ENCODE results near the gene SUSD4.

Gene SUSD4

DNA sequence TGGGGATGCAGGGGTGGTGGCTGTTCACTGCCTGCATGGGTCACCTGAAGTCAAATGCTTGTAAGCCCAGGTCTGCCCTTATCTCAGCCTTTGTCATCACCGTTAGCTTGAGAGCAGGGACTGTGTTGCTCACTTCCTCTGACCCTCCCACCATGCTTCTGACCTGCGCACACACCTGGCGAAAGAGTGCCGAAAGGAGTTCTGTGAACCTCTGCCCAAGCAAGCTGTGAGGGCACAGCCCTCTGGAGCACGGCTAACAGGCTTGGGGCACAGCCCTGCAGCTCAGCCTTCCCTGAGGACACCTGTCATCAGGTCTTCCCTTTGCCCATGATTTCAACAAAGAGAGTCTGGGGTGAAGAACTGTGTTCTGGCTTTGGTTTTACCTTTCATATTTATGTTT lies 93.8 kb downstream of the SUSD4 start:
- Histone ChIP-seq H3K9ac (ENCODE audit: low read length in 2 of 2) (no peak overlapping the region), H3K27me3 (ENCODE audit: control insufficient read depth in 1 of 2, insufficient read depth in 2 of 2, low read length in 2 of 2) (no peaks in the 10 kb centered on the region), H3K27ac (ENCODE audit: low read length) (no peak overlapping the region), H3K9me3 (ENCODE audit: control insufficient read depth in 2 of 2, low read length in 2 of 2) (no peaks in the 10 kb centered on the region), H3K4me1 (ENCODE audit: control insufficient read depth, insufficient read depth, low read length) (no peaks in the 10 kb centered on the region), H3K36me3 (ENCODE audit: control insufficient read depth in 2 of 2, insufficient read depth in 2 of 2, low read length in 2 of 2) (no peaks in the 10 kb centered on the region), H3K4me3 (ENCODE audit: low read length in 2 of 2) (no peak overlapping the region)

- H3K27ac ChIP-seq (ENCODE audit: low read length) = no peak overlapping the region
- H3K9me3 ChIP-seq (ENCODE audit: control insufficient read depth in 2 of 2, low read length in 2 of 2) = no peaks in the 10 kb centered on the region
- H3K4me1 ChIP-seq (ENCODE audit: control insufficient read depth, insufficient read depth, low read length) = no peaks in the 10 kb centered on the region
- peaks cover 0 to 4% of the 10 kb centered on the region in 2 donors for H3K27me3 ChIP-seq (ENCODE audit: control insufficient read depth in 1 of 2, insufficient read depth in 2 of 2, low read length in 2 of 2)
- no peak overlapping the region for H3K9ac ChIP-seq (ENCODE audit: low read length in 2 of 2)
- no peak overlapping the region for H3K4me3 ChIP-seq (ENCODE audit: low read length in 2 of 2)
- H3K36me3 ChIP-seq (ENCODE audit: control insufficient read depth in 2 of 2, insufficient read depth in 2 of 2, low read length in 2 of 2) = no peaks in the 10 kb centered on the region
Measured at GRCh38 chr1:223269006-223269405, 95.0 kb downstream of the SUSD4 start.

GRCh38 chr1:223266632-223267172 lies 97.3 kb downstream of the SUSD4 start:
- H3K27ac ChIP-seq (ENCODE audit: low read length) = no peak overlapping the region
- peaks cover 0 to 4% of the 10 kb centered on the region in 2 donors for H3K27me3 ChIP-seq (ENCODE audit: control insufficient read depth in 1 of 2, insufficient read depth in 2 of 2, low read length in 2 of 2)
- no peak overlapping the region for H3K4me3 ChIP-seq (ENCODE audit: low read length in 2 of 2)
- H3K36me3 ChIP-seq (ENCODE audit: control insufficient read depth in 2 of 2, insufficient read depth in 2 of 2, low read length in 2 of 2) = no peaks in the 10 kb centered on the region
- H3K4me1 ChIP-seq (ENCODE audit: control insufficient read depth, insufficient read depth, low read length) = no peaks in the 10 kb centered on the region
- no peaks in the 10 kb centered on the region for H3K9me3 ChIP-seq (ENCODE audit: control insufficient read depth in 2 of 2, low read length in 2 of 2)
- no peak overlapping the region for H3K9ac ChIP-seq (ENCODE audit: low read length in 2 of 2)

DNA sequence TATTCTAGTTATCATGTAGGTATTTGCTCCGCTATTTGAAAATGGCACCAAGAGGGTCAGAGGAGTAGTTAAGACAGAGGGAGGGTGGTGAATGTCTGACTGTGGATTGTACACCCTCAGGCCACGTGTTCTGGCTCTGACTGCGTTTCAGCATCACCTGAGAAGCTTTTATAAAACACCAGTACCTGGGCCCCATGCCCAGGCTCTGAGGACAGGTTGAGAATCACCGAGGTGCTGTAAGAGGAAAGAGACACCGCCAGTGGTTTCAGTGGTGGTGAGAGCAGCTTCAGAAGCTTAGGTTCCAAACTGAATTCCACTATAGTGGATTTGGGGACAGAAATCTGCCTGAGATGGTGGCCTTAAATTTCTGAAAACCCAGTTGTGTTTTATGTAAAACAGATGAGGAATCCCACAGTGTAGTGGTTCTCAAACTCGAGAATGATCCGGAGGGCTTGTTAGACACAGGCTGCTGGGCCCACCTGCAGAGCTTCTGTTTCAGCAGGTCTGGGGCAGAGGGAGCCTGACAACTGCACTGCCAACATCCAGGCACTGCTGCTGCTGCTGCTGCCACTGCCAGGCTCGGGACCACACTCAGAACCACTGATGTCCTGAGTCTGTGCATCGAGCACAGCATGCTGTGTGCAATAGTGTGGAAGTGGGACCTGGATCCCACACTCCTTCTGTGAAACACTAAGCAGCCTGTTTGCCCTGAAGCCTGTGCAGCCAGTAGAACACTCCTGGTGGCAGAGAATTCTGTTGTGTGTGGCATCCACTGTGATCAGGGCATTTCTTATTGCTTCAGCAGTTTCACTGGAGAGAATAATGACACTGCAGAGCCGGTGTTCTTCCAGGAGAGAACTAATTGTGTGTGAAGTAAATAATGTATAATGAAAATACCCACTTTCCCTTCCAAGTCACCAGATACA lies 98.7 kb downstream of the SUSD4 start:
- peaks cover 0 to 4% of the 10 kb centered on the region in 2 donors for H3K27me3 ChIP-seq (ENCODE audit: control insufficient read depth in 1 of 2, insufficient read depth in 2 of 2, low read length in 2 of 2)
- H3K4me3 ChIP-seq (ENCODE audit: low read length in 2 of 2) = no peak overlapping the region
- H3K9ac ChIP-seq (ENCODE audit: low read length in 2 of 2) = no peak overlapping the region
- H3K27ac ChIP-seq (ENCODE audit: low read length) = no peak overlapping the region
- H3K4me1 ChIP-seq (ENCODE audit: control insufficient read depth, insufficient read depth, low read length) = no peaks in the 10 kb centered on the region
- no peaks in the 10 kb centered on the region for H3K36me3 ChIP-seq (ENCODE audit: control insufficient read depth in 2 of 2, insufficient read depth in 2 of 2, low read length in 2 of 2)
- no peaks in the 10 kb centered on the region for H3K9me3 ChIP-seq (ENCODE audit: control insufficient read depth in 2 of 2, low read length in 2 of 2)

- H3K27ac ChIP-seq (ENCODE audit: low read length) = no peak overlapping the region
- H3K4me3 ChIP-seq (ENCODE audit: low read length in 2 of 2) = no peak overlapping the region
- H3K9ac ChIP-seq (ENCODE audit: low read length in 2 of 2) = no peak overlapping the region
- no peaks in the 10 kb centered on the region for H3K4me1 ChIP-seq (ENCODE audit: control insufficient read depth, insufficient read depth, low read length)
- H3K27me3 ChIP-seq (ENCODE audit: control insufficient read depth in 1 of 2, insufficient read depth in 2 of 2, low read length in 2 of 2) = peaks cover 0 to 4% of the 10 kb centered on the region in 2 donors
- H3K36me3 ChIP-seq (ENCODE audit: control insufficient read depth in 2 of 2, insufficient read depth in 2 of 2, low read length in 2 of 2) = no peaks in the 10 kb centered on the region
- no peaks in the 10 kb centered on the region for H3K9me3 ChIP-seq (ENCODE audit: control insufficient read depth in 2 of 2, low read length in 2 of 2)
Measured at GRCh38 chr1:223264529-223264928, 99.4 kb downstream of the SUSD4 start.

- no peak overlapping the region for H3K4me3 ChIP-seq (ENCODE audit: low read length in 2 of 2)
- no peaks in the 10 kb centered on the region for H3K9me3 ChIP-seq (ENCODE audit: control insufficient read depth in 2 of 2, low read length in 2 of 2)
- H3K4me1 ChIP-seq (ENCODE audit: control insufficient read depth, insufficient read depth, low read length) = no peaks in the 10 kb centered on the region
- peaks cover 0 to 4% of the 10 kb centered on the region in 2 donors for H3K27me3 ChIP-seq (ENCODE audit: control insufficient read depth in 1 of 2, insufficient read depth in 2 of 2, low read length in 2 of 2)
- H3K9ac ChIP-seq (ENCODE audit: low read length in 2 of 2) = no peak overlapping the region
- H3K27ac ChIP-seq (ENCODE audit: low read length) = no peak overlapping the region
- no peaks in the 10 kb centered on the region for H3K36me3 ChIP-seq (ENCODE audit: control insufficient read depth in 2 of 2, insufficient read depth in 2 of 2, low read length in 2 of 2)
Measured at GRCh38 chr1:223261914-223262313, 102.1 kb downstream of the SUSD4 start.

DNA sequence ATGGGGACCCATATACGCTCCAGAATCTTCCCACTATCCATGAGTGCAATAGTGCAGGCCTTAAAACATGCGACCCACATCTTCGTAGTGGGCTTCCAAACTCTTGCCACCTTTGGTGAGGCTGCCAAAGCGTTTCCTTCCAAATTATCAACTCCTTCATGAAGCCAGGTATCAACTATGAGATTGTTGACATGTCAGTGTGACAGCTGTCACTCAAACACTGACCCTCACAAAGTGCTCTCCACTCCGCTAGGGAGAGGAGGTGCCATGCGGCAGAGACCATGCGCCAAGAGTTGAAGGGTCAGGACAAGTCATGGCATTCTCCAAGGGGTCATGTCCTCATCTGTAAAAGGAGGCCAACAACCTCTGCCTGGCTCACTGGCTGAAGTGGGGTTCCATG lies 103.3 kb downstream of the SUSD4 start:
- H3K4me1 ChIP-seq (ENCODE audit: control insufficient read depth, insufficient read depth, low read length) = no peaks in the 10 kb centered on the region
- no peak overlapping the region for H3K9ac ChIP-seq (ENCODE audit: low read length in 2 of 2)
- H3K9me3 ChIP-seq (ENCODE audit: control insufficient read depth in 2 of 2, low read length in 2 of 2) = no peaks in the 10 kb centered on the region
- H3K27me3 ChIP-seq (ENCODE audit: control insufficient read depth in 1 of 2, insufficient read depth in 2 of 2, low read length in 2 of 2) = peaks cover 0 to 4% of the 10 kb centered on the region in 2 donors
- H3K36me3 ChIP-seq (ENCODE audit: control insufficient read depth in 2 of 2, insufficient read depth in 2 of 2, low read length in 2 of 2) = no peaks in the 10 kb centered on the region
- no peak overlapping the region for H3K27ac ChIP-seq (ENCODE audit: low read length)
- no peak overlapping the region for H3K4me3 ChIP-seq (ENCODE audit: low read length in 2 of 2)

GRCh38 chr1:223259462-223259861 lies 104.5 kb downstream of the SUSD4 start:
- H3K9me3 ChIP-seq (ENCODE audit: control insufficient read depth in 2 of 2, low read length in 2 of 2) = no peaks in the 10 kb centered on the region
- no peaks in the 10 kb centered on the region for H3K4me1 ChIP-seq (ENCODE audit: control insufficient read depth, insufficient read depth, low read length)
- peaks cover 0 to 2% of the 10 kb centered on the region in 2 donors for H3K27me3 ChIP-seq (ENCODE audit: control insufficient read depth in 1 of 2, insufficient read depth in 2 of 2, low read length in 2 of 2)
- H3K9ac ChIP-seq (ENCODE audit: low read length in 2 of 2) = no peak overlapping the region
- no peaks in the 10 kb centered on the region for H3K36me3 ChIP-seq (ENCODE audit: control insufficient read depth in 2 of 2, insufficient read depth in 2 of 2, low read length in 2 of 2)
- no peak overlapping the region for H3K27ac ChIP-seq (ENCODE audit: low read length)
- H3K4me3 ChIP-seq (ENCODE audit: low read length in 2 of 2) = no peak overlapping the region

DNA sequence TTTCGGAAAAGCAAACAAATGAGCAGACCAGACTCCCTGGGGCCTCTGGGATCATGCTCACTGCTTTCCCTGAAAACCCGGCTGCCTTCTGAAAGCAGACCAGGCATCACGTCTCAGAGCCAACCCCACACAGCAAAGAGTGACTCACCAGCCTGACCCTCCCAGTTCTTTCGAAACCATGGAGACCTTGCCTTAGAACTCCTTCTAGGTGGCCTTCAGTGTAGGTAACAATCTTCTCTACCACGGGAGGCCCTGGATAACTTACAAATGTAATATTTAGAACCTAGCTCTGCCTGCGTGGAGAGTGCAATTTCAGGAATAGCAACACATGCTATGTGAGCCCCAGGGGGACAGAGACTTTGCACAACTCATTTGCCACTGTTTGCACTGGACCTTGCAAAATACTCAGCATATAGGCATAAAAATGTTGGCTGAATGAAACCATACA lies 105.2 kb downstream of the SUSD4 start:
- Histone ChIP-seq H3K4me1 (ENCODE audit: control insufficient read depth, insufficient read depth, low read length) (no peaks in the 10 kb centered on the region), H3K9ac (ENCODE audit: low read length in 2 of 2) (no peak overlapping the region), H3K4me3 (ENCODE audit: low read length in 2 of 2) (no peak overlapping the region), H3K27me3 (ENCODE audit: control insufficient read depth in 1 of 2, insufficient read depth in 2 of 2, low read length in 2 of 2) (no peaks in the 10 kb centered on the region), H3K9me3 (ENCODE audit: control insufficient read depth in 2 of 2, low read length in 2 of 2) (no peaks in the 10 kb centered on the region), H3K36me3 (ENCODE audit: control insufficient read depth in 2 of 2, insufficient read depth in 2 of 2, low read length in 2 of 2) (no peaks in the 10 kb centered on the region), H3K27ac (ENCODE audit: low read length) (no peak overlapping the region)

- H3K4me1 ChIP-seq (ENCODE audit: control insufficient read depth, insufficient read depth, low read length) = no peaks in the 10 kb centered on the region
Measured at GRCh38 chr1:223257856-223258550, 106.0 kb downstream of the SUSD4 start.

More at GRCh38 chr1:223257856-223258550, 106.0 kb downstream of the SUSD4 start:
- Histone ChIP-seq H3K27me3 (ENCODE audit: control insufficient read depth in 1 of 2, insufficient read depth in 2 of 2, low read length in 2 of 2) (no peaks in the 10 kb centered on the region), H3K9ac (ENCODE audit: low read length in 2 of 2) (no peak overlapping the region), H3K9me3 (ENCODE audit: control insufficient read depth in 2 of 2, low read length in 2 of 2) (no peaks in the 10 kb centered on the region), H3K27ac (ENCODE audit: low read length) (no peak overlapping the region), H3K4me3 (ENCODE audit: low read length in 2 of 2) (no peak overlapping the region), H3K36me3 (ENCODE audit: control insufficient read depth in 2 of 2, insufficient read depth in 2 of 2, low read length in 2 of 2) (no peaks in the 10 kb centered on the region)

Data from stomach smooth muscle (tissue), 2 donors.